IMR-90 (cell line): Measurements from ENCODE around the gene MCF2L2. TPM values are rescaled to one million over a fixed set of nuclear protein-coding genes. Genes with fewer than 3 reads are reported as not detected.

Experiments
- ATAC-seq: fragments of 200-7000 bp; cut with Tn5 transposase; 2 replicates; pipeline ENCODE4 v1.9.1; 2020; ENCODE audit warnings: low read depth, mild to moderate bottlenecking, moderate library complexity
- BruUV-seq: library from RNA; stranded (reverse); fragments of 400-500 nt; replicated peaks from 2 replicates; lab custom pipeline; 2021; lab: Mats Ljungman, UMichigan
- CTCF ChIA-PET: fragments of 300-600 bp; formaldehyde crosslinking; extraction: SDS; loops from one replicate; lab custom pipeline; 2021; ENCODE audit warnings: antibody characterized with exemption; lab: Yijun Ruan, JAX
- POLR2A ChIA-PET: fragments of 300-600 bp; sonication (Branson Sonifier 250); formaldehyde crosslinking; loops from one replicate; lab custom pipeline; 2022; ENCODE audit warnings: antibody characterized with exemption; ENCODE audit not compliant: unreplicated experiment; lab: Charles Lee
- DNase-seq: peaks from one replicate; pipeline ENCODE4 v3.0.0; 2013
- H2AFZ ChIP-seq: replicated peaks from 2 replicates; pipeline ENCODE3; 2013; ENCODE audit warnings: low read length, mild to moderate bottlenecking; ENCODE audit not compliant: poor library complexity
- H2AK5ac ChIP-seq: 2 replicates; pipeline ENCODE4 v1.6.1; 2013; ENCODE audit warnings: low read depth, low read length, inconsistent platforms
- H2AK9ac ChIP-seq: replicated peaks from 2 replicates; pipeline ENCODE3; 2013; ENCODE audit warnings: mild to moderate bottlenecking, low read depth, low read length, moderate library complexity; ENCODE audit not compliant: poor library complexity
- H2BK120ac ChIP-seq: 2 replicates; pipeline ENCODE4 v1.6.1; 2013; ENCODE audit warnings: low read depth, low read length, inconsistent platforms
- H2BK15ac ChIP-seq: 3 replicates; pipeline ENCODE4 v1.6.1; 2013; ENCODE audit warnings: low read depth, low read length, inconsistent platforms
- H2BK20ac ChIP-seq: 2 replicates; pipeline ENCODE4 v1.6.1; 2013; ENCODE audit warnings: low read depth, mild to moderate bottlenecking, inconsistent platforms, low read length, moderate library complexity
- H2BK5ac ChIP-seq: 2 replicates; pipeline ENCODE4 v1.6.1; 2013; ENCODE audit warnings: mild to moderate bottlenecking, low read depth, low read length, inconsistent platforms; ENCODE audit not compliant: poor library complexity, severe bottlenecking
- H3K14ac ChIP-seq: replicated peaks from 2 replicates; pipeline ENCODE4 v1.6.1; 2013; ENCODE audit warnings: low read depth, low read length, inconsistent platforms
- H3K18ac ChIP-seq: 2 replicates; pipeline ENCODE4 v1.6.1; 2013; ENCODE audit warnings: low read depth, low read length, control low read depth
- H3K23ac ChIP-seq: 2 replicates; pipeline ENCODE4 v1.6.1; 2013; ENCODE audit warnings: low read depth, low read length, inconsistent platforms
- H3K27ac ChIP-seq: 2 replicates; pipeline ENCODE4 v1.5.1; 2013; ENCODE audit warnings: mild to moderate bottlenecking, control low read depth, low read length; ENCODE audit not compliant: insufficient read depth
- H3K27me3 ChIP-seq: 2 replicates; pipeline ENCODE4 v1.6.1; 2013; ENCODE audit warnings: low read length; ENCODE audit not compliant: control insufficient read depth, insufficient read depth
- H3K36me3 ChIP-seq: 2 replicates; pipeline ENCODE4 v1.6.1; 2013; ENCODE audit warnings: low read length, mixed read lengths; ENCODE audit not compliant: control insufficient read depth, insufficient read depth
- H3K4ac ChIP-seq: 2 replicates; pipeline ENCODE4 v1.6.1; 2013; ENCODE audit warnings: low read depth, low read length, inconsistent platforms
- H3K4me1 ChIP-seq: 2 replicates; pipeline ENCODE4 v1.6.1; 2013; ENCODE audit warnings: low read length, mixed read lengths; ENCODE audit not compliant: control insufficient read depth, insufficient read depth
- H3K4me2 ChIP-seq: 2 replicates; pipeline ENCODE4 v1.6.1; 2013; ENCODE audit warnings: low read depth, mild to moderate bottlenecking, control low read depth, low read length, moderate library complexity
- H3K4me3 ChIP-seq: 2 replicates; pipeline ENCODE4 v1.5.1; 2013; ENCODE audit warnings: low read depth, mild to moderate bottlenecking, control low read depth, low read length, moderate library complexity; ENCODE audit not compliant: insufficient read depth
- H3K56ac ChIP-seq: 2 replicates; pipeline ENCODE4 v1.6.1; 2013; ENCODE audit warnings: low read length, inconsistent platforms; ENCODE audit not compliant: insufficient read depth; ENCODE audit errors: extremely low read depth
- H3K79me1 ChIP-seq, 2 experiments: 2 replicates each; pipeline ENCODE4 v1.6.1; 2013; ENCODE audit warnings: low read length in 2 of 2, inconsistent platforms in 1 of 2, low read depth in 1 of 2
- H3K9ac ChIP-seq: 2 replicates; pipeline ENCODE4 v1.6.1; 2013; ENCODE audit warnings: low read depth, low read length, control low read depth
- H3K9me1 ChIP-seq: 2 replicates; pipeline ENCODE4 v1.6.1; 2013; ENCODE audit warnings: low read length, inconsistent platforms; ENCODE audit not compliant: insufficient read depth
- H3K9me3 ChIP-seq: 2 replicates; pipeline ENCODE4 v1.6.1; 2013; ENCODE audit warnings: low read length; ENCODE audit not compliant: control insufficient read depth, insufficient read depth
- H4K20me1 ChIP-seq: 2 replicates; pipeline ENCODE4 v1.6.1; 2013; ENCODE audit warnings: low read length, inconsistent platforms; ENCODE audit not compliant: insufficient read depth
- H4K5ac ChIP-seq: 2 replicates; pipeline ENCODE4 v1.6.1; 2013; ENCODE audit warnings: mild to moderate bottlenecking, low read depth, low read length, control low read depth
- H4K8ac ChIP-seq, 2 experiments: 2 replicates each; pipeline ENCODE4 v1.6.1; 2013; ENCODE audit warnings: low read depth in 2 of 2, low read length in 2 of 2, control low read depth in 1 of 2, inconsistent platforms in 1 of 2
- H4K91ac ChIP-seq: 2 replicates; pipeline ENCODE4 v1.6.1; 2013; ENCODE audit warnings: low read depth, low read length, inconsistent platforms; ENCODE audit not compliant: insufficient read depth
- BHLHE40 ChIP-seq: fragments of 150-350 bp; IDR thresholded peaks from 2 replicates; pipeline ENCODE4 v1.6.1; 2016; ENCODE audit warnings: mild to moderate bottlenecking, low read depth, low read length
- CEBPB ChIP-seq: IDR thresholded peaks from 2 replicates; pipeline ENCODE4 v1.6.1; 2012; ENCODE audit warnings: low read depth, low read length, improper control_type of control experiment
- CTCF ChIP-seq: conservative IDR thresholded peaks from 2 replicates; pipeline ENCODE4 v1.5.1; 2012; ENCODE audit warnings: mild to moderate bottlenecking, low read depth, low read length, improper control_type of control experiment
- ELK1 ChIP-seq: fragments of 150-350 bp; IDR thresholded peaks from 2 replicates; pipeline ENCODE4 v1.6.1; 2016; ENCODE audit warnings: low read depth, mild to moderate bottlenecking, low read length, moderate library complexity, borderline replicate concordance
- MAFK ChIP-seq: IDR thresholded peaks from 2 replicates; pipeline ENCODE4 v1.6.1; 2012; ENCODE audit warnings: low read depth, low read length, improper control_type of control experiment
- NFE2L2 ChIP-seq: fragments of 150-350 bp; IDR thresholded peaks from 2 replicates; pipeline ENCODE4 v1.6.1; 2016; ENCODE audit warnings: low read depth, mild to moderate bottlenecking, low read length
- RFX5 ChIP-seq: IDR thresholded peaks from 2 replicates; pipeline ENCODE4 v1.8.0; 2012; ENCODE audit warnings: low read depth, mild to moderate bottlenecking, low read length, moderate library complexity
- whole genome bisulfite sequencing, 2 experiments: methylation state at CpG; one replicate each; pipeline versions ENCODE4 v1.1.5 to v1.1.7; 2013; ENCODE audit warnings: missing lambda C conversion rate in 2 of 2; ENCODE audit not compliant: insufficient read length in 1 of 2; ENCODE audit errors: extremely low coverage in 2 of 2; 5-methylcytosine and 5-hydroxymethylcytosine counted together
- dilution Hi-C: fragments of 300-500 bp; cut with HindIII; formaldehyde crosslinking; loops from one replicate; pipeline ENCODE4 v1.14.3; 2018; ENCODE audit warnings: low sequenced_read_pairs; ENCODE audit not compliant: unreplicated experiment
- in situ Hi-C: fragments of 300-500 bp; cut with MboI; formaldehyde crosslinking; loops from 3 replicates; pipeline ENCODE4 v1.14.3; 2019; ENCODE audit warnings: low sequenced_read_pairs, inconsistent platforms, mixed read lengths
- intact Hi-C: fragments of 100-400 bp; cut with micrococcal nuclease; formaldehyde crosslinking; loops from 2 replicates; pipeline ENCODE4 v1.10.0; 2022
- polyA plus RNA-seq, 3 experiments: library from polyadenylated mRNA; depleted of rRNA; stranded (reverse); fragments of >200 nt; gene quantifications; 2 replicates each; pipeline ENCODE4 v1.2.3, GENCODE V29; 2012; ENCODE audit warnings: low replicate concordance in 1 of 3
- total RNA-seq: library from RNA; depleted of rRNA; stranded (reverse); fragments of >200 nt; gene quantifications from 2 replicates; pipeline ENCODE4 v1.2.3, GENCODE V29; 2012

MCF2L2 gene
- total and polyA plus RNA-seq, 2 of the 4 experiments (the other 2 are of a cell fraction) = under 0.01 TPM; not detected in 1

- no peak overlapping the region for H2BK15ac ChIP-seq
- no peak overlapping the region for H3K4me3 ChIP-seq
- H3K4me1 ChIP-seq = no peaks in the 10 kb centered on the region; the same call in 1 of the 2 replicates
- H3K56ac ChIP-seq = no peak overlapping the region
- H2BK5ac ChIP-seq = no peak overlapping the region
- no peak overlapping the region for H2AK5ac ChIP-seq
- no peak for DNase-seq
- ATAC-seq = no peak
- H3K9me1 ChIP-seq = no peaks in the 10 kb centered on the region
- H3K36me3 ChIP-seq = no peaks in the 10 kb centered on the region
- H4K8ac ChIP-seq = no peak overlapping the region
- intact Hi-C loops (no loop called here), in situ Hi-C loops (no loop called here), dilution Hi-C loops (no loop called here)
- no peak overlapping the region for H4K91ac ChIP-seq
- no peak overlapping the region for H3K4ac ChIP-seq
- WGBS, 2 experiments = no CpG with 5 or more reads among the region's 3 CpGs
- H3K4me2 ChIP-seq = no peak overlapping the region
- H2BK120ac ChIP-seq = no peak overlapping the region
- H3K9me3 ChIP-seq = no peaks in the 10 kb centered on the region
- no peaks in the 10 kb centered on the region for H4K20me1 ChIP-seq
- H3K23ac ChIP-seq = no peak overlapping the region
- H2AFZ ChIP-seq = no peak overlapping the region
- H3K9ac ChIP-seq = no peak overlapping the region
- H3K79me1 ChIP-seq = no peaks in the 10 kb centered on the region
- no peak overlapping the region for H2AK9ac ChIP-seq
- no TSS peak for BruUV-seq
- no peak overlapping the region for H4K5ac ChIP-seq
- H3K18ac ChIP-seq = no peak overlapping the region
- ChIA-PET POLR2A (no interaction called here), CTCF (no interaction called here)
- TF ChIP-seq RFX5 (no peak), BHLHE40 (no peak), CEBPB (no peak), CTCF (no peak), ELK1 (no peak), NFE2L2 (no peak), MAFK (no peak)
- no peak overlapping the region for H3K14ac ChIP-seq
- H3K27me3 ChIP-seq = no peaks in the 10 kb centered on the region
- no peak overlapping the region for H3K27ac ChIP-seq
- no peak overlapping the region for H2BK20ac ChIP-seq
Observed at GRCh38 chr3:183275937-183276336, 152.5 kb downstream of the MCF2L2 start.
